GM12878 (cell line): ENCODE results near the gene HMGB3. TPM values are rescaled to one million over a fixed set of nuclear protein-coding genes. Genes with fewer than 3 reads are reported as not detected.

ENCODE experiments used
- ATAC-seq: fragments of 200-7000 bp; cut with Tn5 transposase; 3 replicates; pipeline ENCODE4 v1.9.1; 2020; ENCODE audit warnings: mild to moderate bottlenecking, moderate library complexity
- BruUV-seq: library from RNA; stranded (reverse); fragments of 400-500 nt; replicated peaks from 2 replicates; lab custom pipeline; 2021; lab: Mats Ljungman, UMichigan
- CTCF ChIA-PET: fragments of 300-600 bp; sonication (Branson Sonifier 250); formaldehyde crosslinking; extraction: SDS; loops from one replicate; lab custom pipeline; 2021; ENCODE audit warnings: inconsistent platforms; lab: Yijun Ruan, JAX
- POLR2A ChIA-PET: fragments of 350-600 bp; formaldehyde crosslinking; extraction: SDS; loops from one replicate; lab custom pipeline; 2021; ENCODE audit warnings: inconsistent platforms; lab: Charles Lee
- RAD21 ChIA-PET: fragments of 300-600 bp; sonication (Branson Sonifier 250); formaldehyde crosslinking; loops from one replicate; lab custom pipeline; 2023; ENCODE audit warnings: antibody characterized with exemption; ENCODE audit not compliant: unreplicated experiment; lab: Charles Lee
- SMC1A ChIA-PET: fragments of 300-600 bp; sonication (Branson Sonifier 250); formaldehyde crosslinking; loops from one replicate; lab custom pipeline; 2023; ENCODE audit not compliant: unreplicated experiment, uncharacterized antibody; lab: Charles Lee
- DNase-seq: peaks from one replicate; pipeline ENCODE4 v3.0.0-alpha.2; 2011; ENCODE audit warnings: low read depth, low spot score
- FAIRE-seq: peaks from 3 replicates; lab custom pipeline; 2011; peaks lifted over from hg19 to GRCh38; lab: Jason Lieb, UNC
- H2AFZ ChIP-seq: 2 replicates; pipeline ENCODE4 v1.6.0; 2011; ENCODE audit warnings: low read depth, low read length, control low read depth; ENCODE audit not compliant: control insufficient read depth
- H3K27ac ChIP-seq: 2 replicates; pipeline ENCODE4 v1.5.1; 2011; ENCODE audit warnings: control low read depth; ENCODE audit not compliant: control insufficient read depth, insufficient read depth
- H3K27me3 ChIP-seq, 2 experiments: replicated peaks in 1 of 2; 2 replicates each; pipeline versions ENCODE4 v1.6.0 to v1.6.1; 2011; ENCODE audit warnings: low read length in 1 of 2; ENCODE audit not compliant: control insufficient read depth in 2 of 2, insufficient read depth in 2 of 2
- H3K36me3 ChIP-seq, 2 experiments: 2 replicates each; pipeline ENCODE4 v1.5.1; 2011; ENCODE audit warnings: low read length in 1 of 2; ENCODE audit not compliant: control insufficient read depth in 2 of 2, insufficient read depth in 2 of 2
- H3K4me1 ChIP-seq: 2 replicates; pipeline ENCODE4 v1.6.1; 2011; ENCODE audit warnings: mild to moderate bottlenecking, low read length, moderate library complexity, mixed read lengths; ENCODE audit not compliant: control insufficient read depth, insufficient read depth
- H3K4me2 ChIP-seq: 2 replicates; pipeline ENCODE4 v1.6.0; 2011; ENCODE audit warnings: control low read depth; ENCODE audit not compliant: control insufficient read depth, insufficient read depth
- H3K4me3 ChIP-seq: fragments of 200-600 bp; sonication (generic); 2 replicates; pipeline ENCODE4 v1.5.1; 2016
- H3K79me2 ChIP-seq: 2 replicates; pipeline ENCODE4 v1.6.0; 2011; ENCODE audit warnings: low read length; ENCODE audit not compliant: control insufficient read depth, insufficient read depth
- H3K9ac ChIP-seq: 2 replicates; pipeline ENCODE4 v1.8.0; 2011; ENCODE audit warnings: low read length, control low read depth, mixed read lengths; ENCODE audit not compliant: control insufficient read depth, insufficient read depth
- H3K9me3 ChIP-seq: replicated peaks from 3 replicates; pipeline ENCODE4 v1.5.1; 2011; ENCODE audit warnings: mild to moderate bottlenecking, low read length; ENCODE audit not compliant: control insufficient read depth, insufficient read depth
- H4K20me1 ChIP-seq: 2 replicates; pipeline ENCODE4 v1.6.0; 2011; ENCODE audit not compliant: control insufficient read depth, insufficient read depth
- ATF2 ChIP-seq: IDR thresholded peaks from 2 replicates; pipeline ENCODE4 v1.6.1; 2012; ENCODE audit warnings: low read length, inconsistent platforms
- BACH1 ChIP-seq: fragments of 450-650 bp; IDR thresholded peaks from 2 replicates; pipeline ENCODE4 v1.6.1; 2017; ENCODE audit warnings: mild to moderate bottlenecking, borderline replicate concordance
- CBX5 ChIP-seq: sonication (generic); IDR thresholded peaks from 2 replicates; pipeline ENCODE4 v1.6.1; 2016; ENCODE audit warnings: low read depth, moderate library complexity, mild to moderate bottlenecking, inconsistent platforms
- EP300 ChIP-seq, 2 experiments: fragments of 150-350 bp in 1 of 2; IDR thresholded peaks; 2 replicates each; pipeline ENCODE4 v1.6.1; 2011 to 2012; ENCODE audit warnings: low read depth in 2 of 2, low read length in 2 of 2, borderline replicate concordance in 1 of 2, improper control_type of control experiment in 1 of 2, inconsistent platforms in 1 of 2; ENCODE audit not compliant: control insufficient read depth in 1 of 2
- HSF1 ChIP-seq: fragments of 150-350 bp; IDR thresholded peaks from 2 replicates; pipeline ENCODE4 v1.6.1; 2014; ENCODE audit warnings: mild to moderate bottlenecking, low read depth, low read length
- PAX5 ChIP-seq: IDR thresholded peaks from 2 replicates; pipeline ENCODE4 v1.6.1; 2011; ENCODE audit warnings: low read depth, low read length, borderline replicate concordance
- RBBP5 ChIP-seq: fragments of 200-600 bp; sonication (generic); conservative IDR thresholded peaks from 2 replicates; pipeline ENCODE4 v1.6.1; 2016
- YBX1 ChIP-seq: fragments of 450-650 bp; IDR thresholded peaks from 2 replicates; pipeline ENCODE4 v1.6.1; 2016; ENCODE audit warnings: antibody characterized with exemption
- ZNF207 ChIP-seq: fragments of 450-650 bp; IDR thresholded peaks from 2 replicates; pipeline ENCODE4 v1.6.1; 2014; ENCODE audit warnings: antibody characterized with exemption, mild to moderate bottlenecking, borderline replicate concordance
- ZNF622 ChIP-seq: fragments of 450-650 bp; IDR thresholded peaks from 2 replicates; pipeline ENCODE4 v1.6.1; 2017; ENCODE audit warnings: mild to moderate bottlenecking, inconsistent platforms
- WGBS: methylation state at CpG from one replicate; pipeline ENCODE4 v1.1.6; 2016; ENCODE audit warnings: low lambda C conversion rate; ENCODE audit not compliant: insufficient replicate concordance, insufficient coverage; ENCODE audit errors: missing lambda C conversion rate; 5-methylcytosine and 5-hydroxymethylcytosine counted together
- in situ Hi-C: fragments of 300-500 bp; cut with MboI; formaldehyde crosslinking; loops from 9 replicates; pipeline ENCODE4 v1.14.3; 2018; ENCODE audit warnings: mixed read lengths
- intact Hi-C: fragments of 100-400 bp; cut with micrococcal nuclease; formaldehyde crosslinking; loops from one replicate; pipeline ENCODE4 v1.14.2; 2022; ENCODE audit not compliant: unreplicated experiment
- polyA plus RNA-seq, 11 experiments: library from polyadenylated mRNA; depleted of rRNA in 4 of 11; unstranded in 6 of 11; stranded (reverse) in 5 of 11; fragments of >200 nt; fragmentation: Nextera tagmentation in 4 of 11; fragmentation: Illumina TruSeq in 1 of 11; extraction: Ambion mirVana in 4 of 11; extraction: Trizol in 1 of 11; gene quantifications; 1 replicate in 1 of 11; 2 replicates in 10 of 11; pipeline versions ENCODE4 v1.2.1 to v1.2.3, GENCODE V29; 2011 to 2016; ENCODE audit warnings: inconsistent platforms in 2 of 11, missing spikeins in 2 of 11, low read depth in 1 of 11
- total RNA-seq, 4 experiments: library from RNA; depleted of rRNA in 3 of 4; stranded (reverse); fragments of >200 nt in 3 of 4; fragmentation: Illumina TruSeq in 1 of 4; extraction: Trizol in 1 of 4; gene quantifications; 2 replicates each; pipeline versions ENCODE4 v1.2.1 to v1.2.3, GENCODE V29; 2013 to 2021
- TF ChIP-seq, protein P1 (sequence below): fragments of 450-650 bp; IDR thresholded peaks from 2 replicates; pipeline ENCODE4 v1.6.1; 2017; ENCODE audit warnings: mild to moderate bottlenecking
- TF ChIP-seq, protein P2 (sequence below): IDR thresholded peaks from 2 replicates; pipeline ENCODE4 v1.6.1; 2011; ENCODE audit warnings: mild to moderate bottlenecking, low read depth, low read length, moderate library complexity; ENCODE audit not compliant: insufficient replicate concordance
- TF ChIP-seq, protein P3 (sequence below): fragments of 450-650 bp; formaldehyde crosslinking; IDR thresholded peaks from 2 replicates; pipeline ENCODE4 v1.5.0; 2022; ENCODE audit warnings: mild to moderate bottlenecking, missing genetic modification characterization

Gene HMGB3
- total and polyA plus RNA-seq, 10 of the 15 experiments (the other 5 are each of a cell fraction or from before 2014, with no cell fraction given) = 19.1 to 167 (median 109) TPM

DNA sequence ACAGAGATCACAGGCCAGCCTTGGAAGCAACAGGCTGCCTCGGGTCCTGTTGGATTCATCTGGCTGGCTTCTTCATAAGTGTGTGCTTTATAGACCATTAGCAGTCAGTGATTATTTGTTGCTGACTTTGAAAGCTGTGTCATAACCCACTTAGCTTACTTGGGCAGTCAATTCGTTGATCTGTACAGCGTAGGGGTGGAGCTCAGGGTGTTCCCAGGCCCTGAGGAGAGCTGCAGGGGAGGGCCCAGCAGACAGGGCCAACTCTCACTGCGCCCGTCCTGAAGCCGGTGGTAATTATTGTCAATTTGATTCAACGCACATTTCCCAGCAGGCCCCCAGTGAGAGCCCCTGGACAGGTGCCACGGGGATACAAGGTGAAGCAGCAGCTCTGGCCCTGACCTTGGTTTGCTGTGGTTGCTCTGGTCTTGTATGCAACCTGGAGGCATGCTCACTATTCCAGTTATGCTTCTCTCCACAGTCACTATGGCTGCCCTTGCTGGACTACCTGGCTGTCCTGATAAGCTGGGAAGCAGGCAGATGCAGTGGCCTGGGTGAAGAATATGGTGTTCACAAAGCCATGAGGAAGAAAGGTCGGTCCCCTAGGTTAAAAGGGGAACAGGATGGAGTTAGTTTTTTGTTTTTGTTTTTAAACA lies 40.1 kb upstream of the HMGB3 start (continued):
- no peak for TF ChIP-seq EP300 (IDR thresholded peaks at IDR 0.05; ENCODE audit: borderline replicate concordance in 1 of 2, control insufficient read depth in 1 of 2, low read depth in 2 of 2, low read length in 2 of 2)
- TF ChIP-seq ZNF207 = no peak
- TF ChIP-seq ZNF622 = no peak
- TF ChIP-seq YBX1 = no peak
- TF ChIP-seq CBX5 = no peak
- TF ChIP-seq, protein P1, sequence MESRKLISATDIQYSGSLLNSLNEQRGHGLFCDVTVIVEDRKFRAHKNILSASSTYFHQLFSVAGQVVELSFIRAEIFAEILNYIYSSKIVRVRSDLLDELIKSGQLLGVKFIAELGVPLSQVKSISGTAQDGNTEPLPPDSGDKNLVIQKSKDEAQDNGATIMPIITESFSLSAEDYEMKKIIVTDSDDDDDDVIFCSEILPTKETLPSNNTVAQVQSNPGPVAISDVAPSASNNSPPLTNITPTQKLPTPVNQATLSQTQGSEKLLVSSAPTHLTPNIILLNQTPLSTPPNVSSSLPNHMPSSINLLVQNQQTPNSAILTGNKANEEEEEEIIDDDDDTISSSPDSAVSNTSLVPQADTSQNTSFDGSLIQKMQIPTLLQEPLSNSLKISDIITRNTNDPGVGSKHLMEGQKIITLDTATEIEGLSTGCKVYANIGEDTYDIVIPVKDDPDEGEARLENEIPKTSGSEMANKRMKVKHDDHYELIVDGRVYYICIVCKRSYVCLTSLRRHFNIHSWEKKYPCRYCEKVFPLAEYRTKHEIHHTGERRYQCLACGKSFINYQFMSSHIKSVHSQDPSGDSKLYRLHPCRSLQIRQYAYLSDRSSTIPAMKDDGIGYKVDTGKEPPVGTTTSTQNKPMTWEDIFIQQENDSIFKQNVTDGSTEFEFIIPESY = no peak
- TF ChIP-seq, protein P2, sequence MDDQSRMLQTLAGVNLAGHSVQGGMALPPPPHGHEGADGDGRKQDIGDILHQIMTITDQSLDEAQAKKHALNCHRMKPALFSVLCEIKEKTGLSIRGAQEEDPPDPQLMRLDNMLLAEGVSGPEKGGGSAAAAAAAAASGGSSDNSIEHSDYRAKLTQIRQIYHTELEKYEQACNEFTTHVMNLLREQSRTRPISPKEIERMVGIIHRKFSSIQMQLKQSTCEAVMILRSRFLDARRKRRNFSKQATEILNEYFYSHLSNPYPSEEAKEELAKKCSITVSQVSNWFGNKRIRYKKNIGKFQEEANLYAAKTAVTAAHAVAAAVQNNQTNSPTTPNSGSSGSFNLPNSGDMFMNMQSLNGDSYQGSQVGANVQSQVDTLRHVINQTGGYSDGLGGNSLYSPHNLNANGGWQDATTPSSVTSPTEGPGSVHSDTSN = no peak

- ChIA-PET POLR2A (no interaction called here), RAD21 (no interaction called here), CTCF (no interaction called here), SMC1A (interaction anchor here (0.7 kb wide), 1 partner anchor 66 kb away, joined by 3 read pairs; no protein-coding TSS in a partner anchor)
- no TSS peak for BruUV-seq
- no peak overlapping the region for H2AFZ ChIP-seq
- H3K79me2 ChIP-seq = no peaks in the 10 kb centered on the region
- no peak overlapping the region for H3K9ac ChIP-seq
- intact Hi-C loops (no loop called here), in situ Hi-C loops (no loop called here)
- H4K20me1 ChIP-seq = no peaks in the 10 kb centered on the region
- no peak for ATAC-seq
- H3K9me3 ChIP-seq = no peaks in the 10 kb centered on the region
- FAIRE-seq = no peak
- WGBS = 48% methylated on average over 3 of the region's 3 CpGs
- H3K27me3 ChIP-seq = no peaks in the 10 kb centered on the region; a peak in 1 of 4 replicates
- H3K4me1 ChIP-seq = no peaks in the 10 kb centered on the region
- no peak overlapping the region for H3K4me3 ChIP-seq
- no peaks in the 10 kb centered on the region for H3K36me3 ChIP-seq
- DNase-seq = no peak
- no peak overlapping the region for H3K4me2 ChIP-seq
- no peak overlapping the region for H3K27ac ChIP-seq
- TF ChIP-seq HSF1 (no peak), ATF2 (no peak), PAX5 (no peak), RBBP5 (no peak), BACH1 (no peak)
- TF ChIP-seq, protein P3, sequence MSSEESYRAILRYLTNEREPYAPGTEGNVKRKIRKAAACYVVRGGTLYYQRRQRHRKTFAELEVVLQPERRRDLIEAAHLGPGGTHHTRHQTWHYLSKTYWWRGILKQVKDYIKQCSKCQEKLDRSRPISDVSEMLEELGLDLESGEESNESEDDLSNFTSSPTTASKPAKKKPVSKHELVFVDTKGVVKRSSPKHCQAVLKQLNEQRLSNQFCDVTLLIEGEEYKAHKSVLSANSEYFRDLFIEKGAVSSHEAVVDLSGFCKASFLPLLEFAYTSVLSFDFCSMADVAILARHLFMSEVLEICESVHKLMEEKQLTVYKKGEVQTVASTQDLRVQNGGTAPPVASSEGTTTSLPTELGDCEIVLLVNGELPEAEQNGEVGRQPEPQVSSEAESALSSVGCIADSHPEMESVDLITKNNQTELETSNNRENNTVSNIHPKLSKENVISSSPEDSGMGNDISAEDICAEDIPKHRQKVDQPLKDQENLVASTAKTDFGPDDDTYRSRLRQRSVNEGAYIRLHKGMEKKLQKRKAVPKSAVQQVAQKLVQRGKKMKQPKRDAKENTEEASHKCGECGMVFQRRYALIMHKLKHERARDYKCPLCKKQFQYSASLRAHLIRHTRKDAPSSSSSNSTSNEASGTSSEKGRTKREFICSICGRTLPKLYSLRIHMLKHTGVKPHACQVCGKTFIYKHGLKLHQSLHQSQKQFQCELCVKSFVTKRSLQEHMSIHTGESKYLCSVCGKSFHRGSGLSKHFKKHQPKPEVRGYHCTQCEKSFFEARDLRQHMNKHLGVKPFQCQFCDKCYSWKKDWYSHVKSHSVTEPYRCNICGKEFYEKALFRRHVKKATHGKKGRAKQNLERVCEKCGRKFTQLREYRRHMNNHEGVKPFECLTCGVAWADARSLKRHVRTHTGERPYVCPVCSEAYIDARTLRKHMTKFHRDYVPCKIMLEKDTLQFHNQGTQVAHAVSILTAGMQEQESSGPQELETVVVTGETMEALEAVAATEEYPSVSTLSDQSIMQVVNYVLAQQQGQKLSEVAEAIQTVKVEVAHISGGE (CRISPR knock-in tag) = no peak
Measured at GRCh38 chrX:150944233-150944632, 38.9 kb upstream of the HMGB3 start.
